ENCODE results near the gene HDHD5. TPM values are rescaled to one million over a fixed set of nuclear protein-coding genes. Genes with fewer than 3 reads are reported as not detected.

The HDHD5 gene
- total RNA-seq, 6 experiments from 2014 or later = 19.4 to 44.5 (median 30.2) TPM

- peaks cover 0 to 77% (median 22%) of the 10 kb centered on the region in 4 donors for H3K36me3 ChIP-seq
- H3K9me3 ChIP-seq = no peaks in the 10 kb centered on the region
- TF ChIP-seq POLR2A (IDR thresholded peaks at IDR 0.05) (no peak), CTCF (IDR thresholded peaks at IDR 0.05) (no peak)
- WGBS (ENCODE audit: insufficient coverage, low coverage, low lambda C conversion rate, missing lambda C conversion rate) = 82% methylated on average over 6 of the region's 7 CpGs
- no peak overlapping the region for H3K27ac ChIP-seq
- no peak overlapping the region for H3K4me3 ChIP-seq
- H3K27me3 ChIP-seq = no peaks in the 10 kb centered on the region
- no peak for ATAC-seq
- no peaks in the 10 kb centered on the region for H3K4me1 ChIP-seq
- intact Hi-C loops (cut with DNase I) = no loop called here
- DNase-seq = no peak
These were observed 56.8 kb downstream of the HDHD5 start for GRCh38 chr22:17102297-17102667.

GRCh38 chr22:17101475-17102296, 57.4 kb downstream of the HDHD5 start:
- Histone ChIP-seq H3K4me1 (no peaks in the 10 kb centered on the region), H3K27me3 (no peaks in the 10 kb centered on the region), H3K36me3 (peaks cover 0 to 78% (median 22%) of the 10 kb centered on the region in 4 donors), H3K4me3 (no peak overlapping the region), H3K27ac (no peak overlapping the region), H3K9me3 (no peaks in the 10 kb centered on the region)
- DNase-seq (no peak), ATAC-seq (no peak)
- WGBS (ENCODE audit: insufficient coverage, low coverage, low lambda C conversion rate, missing lambda C conversion rate) = 60% methylated on average over 4 of the region's 14 CpGs
- TF ChIP-seq POLR2A (IDR thresholded peaks at IDR 0.05) (no peak), CTCF (IDR thresholded peaks at IDR 0.05) (no peak)
- intact Hi-C loops (cut with DNase I) = no loop called here

GRCh38 chr22:17100621-17101020, 58.5 kb downstream of the HDHD5 start:
- Histone ChIP-seq H3K36me3 (peaks cover 0 to 72% (median 22%) of the 10 kb centered on the region in 4 donors), H3K4me1 (no peaks in the 10 kb centered on the region), H3K27ac (no peak overlapping the region), H3K27me3 (no peaks in the 10 kb centered on the region), H3K4me3 (no peak overlapping the region), H3K9me3 (no peaks in the 10 kb centered on the region)
- ATAC-seq (no peak), DNase-seq (no peak)
- intact Hi-C loops (cut with DNase I) = no loop called here
- WGBS (ENCODE audit: insufficient coverage, low coverage, low lambda C conversion rate, missing lambda C conversion rate) = 60% methylated on average over 5 of the region's 6 CpGs
- TF ChIP-seq CTCF (IDR thresholded peaks at IDR 0.05) (no peak), POLR2A (IDR thresholded peaks at IDR 0.05) (no peak)

GRCh38 chr22:17098379-17098819, 60.7 kb downstream of the HDHD5 start:
- Histone ChIP-seq H3K4me3 (no peak overlapping the region), H3K36me3 (peaks cover 0 to 64% (median 21%) of the 10 kb centered on the region in 4 donors), H3K4me1 (peaks cover 0 to 11% (median 2%) of the 10 kb centered on the region in 4 donors), H3K27me3 (no peaks in the 10 kb centered on the region), H3K9me3 (no peaks in the 10 kb centered on the region), H3K27ac (no peak overlapping the region)
- DNase-seq = no peak
- 49% methylated on average over 7 of the region's 7 CpGs for WGBS (ENCODE audit: insufficient coverage, low coverage, low lambda C conversion rate, missing lambda C conversion rate)
- peak; percentile 42 to 74 (median 61) for ATAC-seq
- intact Hi-C loops (cut with DNase I) = no loop called here
- TF ChIP-seq POLR2A (IDR thresholded peaks at IDR 0.05) = no peak
- TF ChIP-seq CTCF (IDR thresholded peaks at IDR 0.05) = no peak

All from right lobe of liver (tissue), 6 donors.